Measurements from ENCODE around the gene INTS11. TPM values are rescaled to one million over a fixed set of nuclear protein-coding genes. Genes with fewer than 3 reads are reported as not detected.

The INTS11 gene
- total and polyA plus RNA-seq, 10 of the 15 experiments (the other 5 are each of a cell fraction or from before 2014, with no cell fraction given), result 2.5 to 117 (median 77.7) TPM

- H3K9ac ChIP-seq (ENCODE audit: control insufficient read depth, insufficient read depth, low read length), result no peak overlapping the region
- FAIRE-seq (no peak), ATAC-seq (no peak), DNase-seq (ENCODE audit: low read depth, low spot score) (no peak)
- 97% methylated on average over 8 of the region's 8 CpGs for WGBS (ENCODE audit: insufficient coverage, insufficient replicate concordance, low lambda C conversion rate, missing lambda C conversion rate)
- no peak overlapping the region for H3K27ac ChIP-seq (ENCODE audit: control insufficient read depth, insufficient read depth)
- no peak overlapping the region for H3K4me2 ChIP-seq (ENCODE audit: control insufficient read depth, insufficient read depth)
- ChIA-PET POLR2A (no interaction called here), RAD21 (ENCODE audit: unreplicated experiment) (no interaction called here), CTCF (no interaction called here), SMC1A (ENCODE audit: uncharacterized antibody, unreplicated experiment) (no interaction called here)
- no peak overlapping the region for H3K4me3 ChIP-seq
- H3K9me3 ChIP-seq (replicated peaks; ENCODE audit: control insufficient read depth, insufficient read depth, low read length), result no peaks in the 10 kb centered on the region
- in situ Hi-C loops (cut with MboI), result no loop called here
- no TSS peak for BruUV-seq (replicated peaks)
- H3K4me1 ChIP-seq (ENCODE audit: control insufficient read depth, insufficient read depth, low read length), result no peaks in the 10 kb centered on the region
- no peak overlapping the region for H2AFZ ChIP-seq (ENCODE audit: control insufficient read depth, low read depth, low read length)
- no peak for TF ChIP-seq JUND (IDR thresholded peaks at IDR 0.05; ENCODE audit: low read depth, low read length)
- TF ChIP-seq SMAD5 (IDR thresholded peaks at IDR 0.05; ENCODE audit: low read depth), result no peak
- no peak for TF ChIP-seq ETV6 (conservative IDR thresholded peaks at IDR 0.05 in 1 of 2, IDR thresholded peaks at IDR 0.05 in 1 of 2; ENCODE audit: borderline replicate concordance in 1 of 2, low read depth in 1 of 2)
- TF ChIP-seq MEF2A (IDR thresholded peaks at IDR 0.05; ENCODE audit: insufficient read depth, low read depth, low read length), result no peak
- no peak for TF ChIP-seq STAT1 (conservative IDR thresholded peaks at IDR 0.05)
- TF ChIP-seq PKNOX1 (IDR thresholded peaks at IDR 0.05), result no peak
- TF ChIP-seq DPF2 (IDR thresholded peaks at IDR 0.05), result no peak
- no peak for TF ChIP-seq ZNF622 (IDR thresholded peaks at IDR 0.05)
- no peak for TF ChIP-seq ZNF687 (IDR thresholded peaks at IDR 0.05)
- no peak for TF ChIP-seq MEF2B (IDR thresholded peaks at IDR 0.05; ENCODE audit: partially characterized antibody, poor library complexity, severe bottlenecking)
- no peaks in the 10 kb centered on the region for H4K20me1 ChIP-seq (ENCODE audit: control insufficient read depth, insufficient read depth)
- intact Hi-C loops (cut with micrococcal nuclease; ENCODE audit: unreplicated experiment), result no loop called here
- no peaks in the 10 kb centered on the region for H3K27me3 ChIP-seq (replicated peaks in 1 of 2; ENCODE audit: control insufficient read depth in 2 of 2, insufficient read depth in 2 of 2, low read length in 1 of 2)
- H3K79me2 ChIP-seq (ENCODE audit: control insufficient read depth, insufficient read depth, low read length), result no peaks in the 10 kb centered on the region; the same call in 1 of the 2 replicates
- peaks cover 19 to 23% of the 10 kb centered on the region in 2 experiments for H3K36me3 ChIP-seq (ENCODE audit: control insufficient read depth in 2 of 2, insufficient read depth in 2 of 2, low read length in 1 of 2)
Measured at GRCh38 chr1:1262758-1263157, 61.7 kb downstream of the INTS11 start.
